Left lung (tissue), 10 donors: ENCODE measurements around the gene PKMYT1. TPM values are rescaled to one million over a fixed set of nuclear protein-coding genes. Genes with fewer than 3 reads are reported as not detected.

ENCODE experiments used
- ATAC-seq: fragments of 200-7000 bp; cut with Tn5 transposase; one replicate; pipeline ENCODE4 v1.9.1; 2020; ENCODE audit warnings: moderate library complexity
- DNase-seq, 4 donors: peaks; one replicate each; pipeline ENCODE4 v3.0.0-alpha.2; 2013 to 2020
- H3K27ac ChIP-seq, 2 donors: fragments of 200-600 bp; sonication (generic) in 1 of 2; one replicate each; pipeline versions ENCODE4 v1.5.0 to v1.8.0; 2020 to 2021
- H3K27me3 ChIP-seq, 2 donors: fragments of 200-600 bp; sonication (generic) in 1 of 2; one replicate each; pipeline versions ENCODE4 v1.5.0 to v1.8.0; 2020 to 2021
- H3K36me3 ChIP-seq, 2 donors: fragments of 200-600 bp; sonication (generic) in 1 of 2; one replicate each; pipeline versions ENCODE4 v1.5.0 to v1.8.0; 2020 to 2021
- H3K4me1 ChIP-seq, 2 donors: fragments of 200-600 bp; one replicate each; pipeline ENCODE4 v1.8.0; 2021
- H3K4me3 ChIP-seq, 2 donors: fragments of 200-600 bp; sonication (generic) in 1 of 2; one replicate each; pipeline versions ENCODE4 v1.5.0 to v1.8.0; 2020 to 2021; ENCODE audit warnings: mild to moderate bottlenecking in 1 of 2
- H3K9me3 ChIP-seq, 2 donors: fragments of 200-600 bp; sonication (generic) in 1 of 2; one replicate each; pipeline versions ENCODE4 v1.5.0 to v1.8.0; 2020 to 2021
- intact Hi-C, 2 donors: fragments of 100-400 bp; cut with DNase I; formaldehyde crosslinking; loops; one replicate each; pipeline versions ENCODE4 v1.11.2 to v1.14.2; 2022
- polyA plus RNA-seq, 6 donors: library from polyadenylated mRNA; unstranded; fragments of 120-200 nt; gene quantifications; one replicate each; pipeline ENCODE4 v1.2.1, GENCODE V29; 2013; ENCODE audit not compliant: insufficient read length in 6 of 6
- total RNA-seq, 2 donors: library from RNA; stranded (reverse); fragmentation: NEBNext Ultra II Directional; extraction: Animal tissue kit (Norgen Biotek cat#: 25700); gene quantifications; one replicate each; pipeline ENCODE4 v1.2.1, GENCODE V29; 2021
- TF ChIP-seq, protein P1 (sequence below), 2 donors: fragments of 200-600 bp; sonication (generic) in 1 of 2; IDR thresholded peaks; one replicate each; pipeline versions ENCODE4 v1.5.0 to v1.8.0; 2021; ENCODE audit warnings: antibody characterized with exemption in 2 of 2
- donor health status: DM: no; HTN: yes; CAD: no.
- donor health status: DM: no; HTN: no; CAD: no.

PKMYT1 gene
- total and polyA plus RNA-seq, 8 donors, result 13.9 to 21.8 (median 17.2) TPM

DNA sequence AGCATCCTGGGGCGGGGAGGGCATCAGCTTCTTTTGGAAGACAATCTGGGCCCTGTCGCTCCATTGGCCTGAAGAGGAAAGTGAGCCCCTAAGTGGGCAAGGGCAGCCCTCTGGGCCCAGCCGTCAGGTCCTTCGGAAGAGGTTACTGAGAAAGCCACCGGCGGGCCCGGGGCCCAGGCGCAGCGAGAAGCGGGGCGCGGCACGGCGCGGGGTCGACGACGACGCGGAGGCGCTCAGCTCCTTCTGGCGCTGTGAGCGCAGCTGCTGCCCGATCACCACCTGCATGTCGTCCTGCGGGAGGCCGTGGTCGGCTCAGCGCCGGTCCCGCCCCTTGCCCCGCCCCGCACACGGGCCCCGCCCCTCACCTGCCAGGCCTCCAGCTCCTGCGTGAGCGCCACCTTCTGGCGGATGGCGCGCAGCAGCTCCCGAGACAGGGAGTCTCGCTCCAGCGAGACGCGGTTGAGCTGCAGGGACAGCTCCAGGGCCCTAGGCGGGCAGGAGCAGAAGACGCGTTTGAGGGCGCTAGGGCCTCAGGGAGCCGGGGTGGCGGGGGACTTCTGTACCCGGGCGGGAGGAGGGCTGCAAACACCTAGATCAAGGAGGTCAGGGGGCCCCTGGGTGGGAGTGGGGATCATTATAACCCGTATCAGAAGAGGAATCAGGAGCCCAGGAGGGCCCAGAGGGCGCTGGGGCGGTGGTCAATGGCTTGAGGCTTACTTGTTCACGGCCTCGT lies 47.9 kb upstream of the PKMYT1 start:
- DNase-seq (peak in 3 of 4 donors; percentile 86 to 98 (median 87)), ATAC-seq (peak; percentile 68)
- H3K27ac ChIP-seq, result no peak overlapping the region
- H3K36me3 ChIP-seq, result peaks cover 0 to 21% of the 10 kb centered on the region in 2 donors
- H3K4me3 ChIP-seq, result no peak overlapping the region
- intact Hi-C loops, result no loop called here
- H3K4me1 ChIP-seq, result peaks cover 9 to 45% of the 10 kb centered on the region in 2 donors
- no peaks in the 10 kb centered on the region for H3K9me3 ChIP-seq
- peaks cover 32 to 49% of the 10 kb centered on the region in 2 donors for H3K27me3 ChIP-seq
- TF ChIP-seq, protein P1, sequence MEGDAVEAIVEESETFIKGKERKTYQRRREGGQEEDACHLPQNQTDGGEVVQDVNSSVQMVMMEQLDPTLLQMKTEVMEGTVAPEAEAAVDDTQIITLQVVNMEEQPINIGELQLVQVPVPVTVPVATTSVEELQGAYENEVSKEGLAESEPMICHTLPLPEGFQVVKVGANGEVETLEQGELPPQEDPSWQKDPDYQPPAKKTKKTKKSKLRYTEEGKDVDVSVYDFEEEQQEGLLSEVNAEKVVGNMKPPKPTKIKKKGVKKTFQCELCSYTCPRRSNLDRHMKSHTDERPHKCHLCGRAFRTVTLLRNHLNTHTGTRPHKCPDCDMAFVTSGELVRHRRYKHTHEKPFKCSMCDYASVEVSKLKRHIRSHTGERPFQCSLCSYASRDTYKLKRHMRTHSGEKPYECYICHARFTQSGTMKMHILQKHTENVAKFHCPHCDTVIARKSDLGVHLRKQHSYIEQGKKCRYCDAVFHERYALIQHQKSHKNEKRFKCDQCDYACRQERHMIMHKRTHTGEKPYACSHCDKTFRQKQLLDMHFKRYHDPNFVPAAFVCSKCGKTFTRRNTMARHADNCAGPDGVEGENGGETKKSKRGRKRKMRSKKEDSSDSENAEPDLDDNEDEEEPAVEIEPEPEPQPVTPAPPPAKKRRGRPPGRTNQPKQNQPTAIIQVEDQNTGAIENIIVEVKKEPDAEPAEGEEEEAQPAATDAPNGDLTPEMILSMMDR (IDR thresholded peaks at IDR 0.05), result peak; percentile 46 to 89

DNA sequence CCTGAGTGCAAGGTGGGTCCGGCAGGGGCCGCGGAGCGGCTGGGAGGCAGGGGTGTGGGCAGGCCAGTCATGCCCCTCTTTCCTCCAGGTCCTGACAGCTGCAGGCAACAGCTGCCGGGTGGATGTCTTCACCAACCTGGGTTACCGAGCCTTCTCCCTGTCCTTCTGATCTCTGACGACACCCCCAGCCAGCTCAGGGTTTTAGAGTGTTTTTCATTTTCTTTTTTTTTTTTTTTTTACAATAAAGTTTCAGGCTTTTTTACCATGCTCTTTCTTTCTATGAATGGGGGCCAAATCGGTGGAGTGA lies 47.2 kb upstream of the PKMYT1 start:
- TF ChIP-seq, protein P1 (IDR thresholded peaks at IDR 0.05), result no peak
- peaks cover 25 to 42% of the 10 kb centered on the region in 2 donors for H3K27me3 ChIP-seq
- H3K4me1 ChIP-seq, result peaks cover 16 to 52% of the 10 kb centered on the region in 2 donors
- ATAC-seq, result no peak
- DNase-seq, result no peak
- no peaks in the 10 kb centered on the region for H3K9me3 ChIP-seq
- no peak overlapping the region for H3K27ac ChIP-seq
- intact Hi-C loops, result no loop called here
- no peak overlapping the region for H3K4me3 ChIP-seq
- H3K36me3 ChIP-seq, result peaks cover 0 to 21% of the 10 kb centered on the region in 2 donors

DNA sequence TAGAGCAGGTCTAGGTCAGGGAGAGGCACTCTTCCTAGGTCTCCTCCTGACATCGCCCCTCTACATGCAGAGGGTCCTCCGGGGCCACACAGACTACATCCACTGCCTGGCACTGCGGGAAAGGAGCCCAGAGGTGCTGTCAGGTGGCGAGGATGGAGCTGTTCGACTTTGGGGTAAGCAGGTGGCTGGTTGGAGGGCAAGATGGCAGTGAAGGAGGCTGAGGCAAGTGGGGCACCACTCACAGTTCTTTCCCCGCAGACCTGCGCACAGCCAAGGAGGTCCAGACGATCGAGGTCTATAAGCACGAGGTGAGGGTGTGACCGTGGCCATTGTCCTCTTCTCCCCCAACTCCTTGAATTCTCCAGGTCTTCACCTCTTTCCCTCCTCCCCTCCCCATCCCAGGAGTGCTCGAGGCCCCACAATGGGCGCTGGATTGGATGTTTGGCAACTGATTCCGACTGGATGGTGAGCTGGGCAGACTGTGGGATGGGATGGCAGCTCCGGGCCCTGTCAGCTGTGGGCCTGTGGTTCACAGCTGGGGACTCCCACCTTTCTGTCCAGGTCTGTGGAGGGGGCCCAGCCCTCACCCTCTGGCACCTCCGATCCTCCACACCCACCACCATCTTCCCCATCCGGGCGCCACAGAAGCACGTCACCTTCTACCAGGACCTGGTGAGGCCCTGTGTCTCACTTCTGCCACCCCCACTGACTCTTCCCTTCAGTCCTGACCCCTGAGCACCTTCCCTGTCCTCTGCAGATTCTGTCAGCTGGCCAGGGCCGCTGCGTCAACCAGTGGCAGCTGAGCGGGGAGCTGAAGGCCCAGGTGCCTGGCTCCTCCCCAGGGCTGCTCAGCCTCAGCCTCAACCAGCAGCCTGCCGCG lies 46.6 kb upstream of the PKMYT1 start:
- Histone ChIP-seq H3K4me3 (no peak overlapping the region), H3K27me3 (peaks cover 24 to 36% of the 10 kb centered on the region in 2 donors), H3K9me3 (no peaks in the 10 kb centered on the region), H3K36me3 (peaks cover 0 to 23% of the 10 kb centered on the region in 2 donors), H3K27ac (no peak overlapping the region), H3K4me1 (peaks cover 21 to 58% of the 10 kb centered on the region in 2 donors)
- TF ChIP-seq, protein P1 (IDR thresholded peaks at IDR 0.05), result no peak
- no peak for ATAC-seq
- no peak for DNase-seq
- intact Hi-C loops, result no loop called here

DNA sequence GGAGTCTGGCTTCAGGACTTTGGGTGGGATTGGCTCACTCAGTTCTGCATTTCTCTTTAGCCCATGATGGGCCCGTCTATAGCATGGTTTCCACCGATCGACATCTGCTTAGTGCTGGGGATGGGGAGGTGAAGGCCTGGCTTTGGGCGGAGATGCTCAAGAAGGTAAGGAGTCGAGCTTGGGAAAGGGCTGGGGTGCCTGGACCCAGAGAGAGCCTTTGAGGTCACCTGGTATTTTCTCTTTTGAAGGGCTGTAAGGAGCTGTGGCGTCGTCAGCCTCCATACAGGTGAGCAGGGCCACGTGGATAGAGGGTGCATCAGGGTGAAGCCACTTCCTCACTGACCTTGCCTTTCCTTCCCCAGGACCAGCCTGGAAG lies 45.7 kb upstream of the PKMYT1 start:
- H3K36me3 ChIP-seq, result peaks cover 0 to 26% of the 10 kb centered on the region in 2 donors
- no peak for DNase-seq
- H3K27me3 ChIP-seq, result peaks cover 18 to 28% of the 10 kb centered on the region in 2 donors
- no peak overlapping the region for H3K27ac ChIP-seq
- H3K4me1 ChIP-seq, result peaks cover 29 to 67% of the 10 kb centered on the region in 2 donors
- no peak for ATAC-seq
- intact Hi-C loops, result no loop called here
- TF ChIP-seq, protein P1 (IDR thresholded peaks at IDR 0.05), result no peak
- H3K9me3 ChIP-seq, result no peaks in the 10 kb centered on the region
- no peak overlapping the region for H3K4me3 ChIP-seq
